Spleen (tissue), 11 donors: Measurements from ENCODE around the gene RANBP10. TPM values are rescaled to one million over a fixed set of nuclear protein-coding genes. Genes with fewer than 3 reads are reported as not detected.
A peak's percentile ranks its signal among the peaks of the same experiment; 100 is the strongest.

Experiments used
- DNase-seq: peaks from one replicate; pipeline ENCODE4 v3.0.0-alpha.2; 2020
- H3K27ac ChIP-seq, 8 donors: fragments of 200-600 bp; sonication (generic) in 7 of 8; 1 replicate in 4 of 8; 2 replicates in 4 of 8; pipeline versions ENCODE4 v1.5.0 to v1.8.0; 2016 to 2021; ENCODE audit warnings: inconsistent platforms in 4 of 8, mild to moderate bottlenecking in 4 of 8, moderate library complexity in 1 of 8
- H3K27me3 ChIP-seq, 7 donors: fragments of 200-600 bp; sonication (generic) in 6 of 7; replicated peaks in 1 of 7; 1 replicate in 4 of 7; 2 replicates in 3 of 7; pipeline versions ENCODE4 v1.5.0 to v1.8.0; 2016 to 2021; ENCODE audit warnings: inconsistent platforms in 3 of 7, mild to moderate bottlenecking in 1 of 7
- H3K36me3 ChIP-seq, 6 donors: fragments of 200-600 bp; sonication (generic) in 5 of 6; 1 replicate in 4 of 6; 2 replicates in 2 of 6; pipeline versions ENCODE4 v1.5.0 to v1.8.0; 2016 to 2021; ENCODE audit warnings: inconsistent platforms in 2 of 6
- H3K4me1 ChIP-seq, 6 donors: fragments of 200-600 bp; sonication (generic) in 5 of 6; 1 replicate in 3 of 6; 2 replicates in 3 of 6; pipeline versions ENCODE4 v1.5.0 to v1.8.0; 2016 to 2021; ENCODE audit warnings: inconsistent platforms in 3 of 6
- H3K4me3 ChIP-seq, 8 donors: fragments of 200-600 bp; sonication (generic) in 7 of 8; 1 replicate in 4 of 8; 2 replicates in 4 of 8; pipeline versions ENCODE4 v1.5.0 to v1.8.0; 2016 to 2021; ENCODE audit warnings: inconsistent platforms in 4 of 8, mild to moderate bottlenecking in 4 of 8, moderate library complexity in 2 of 8
- H3K9me3 ChIP-seq, 8 donors: fragments of 200-600 bp; sonication (generic) in 7 of 8; 1 replicate in 4 of 8; 2 replicates in 4 of 8; pipeline versions ENCODE4 v1.5.0 to v1.8.0; 2016 to 2021; ENCODE audit warnings: inconsistent platforms in 4 of 8
- CTCF ChIP-seq, 11 experiments: fragments of 200-600 bp in 7 of 11; fragments of 450-650 bp in 4 of 11; sonication (generic) in 4 of 11; IDR thresholded peaks in 8 of 11; conservative IDR thresholded peaks in 3 of 11; 1 replicate in 7 of 11; 2 replicates in 4 of 11; pipeline versions ENCODE4 v1.4.0 to v1.8.0; 2016 to 2021; ENCODE audit warnings: antibody characterized with exemption in 11 of 11, inconsistent platforms in 4 of 11, mild to moderate bottlenecking in 1 of 11
- POLR2A ChIP-seq, 3 donors: fragments of 450-650 bp; IDR thresholded peaks; one replicate each; pipeline ENCODE4 v1.5.1; 2017; ENCODE audit warnings: antibody characterized with exemption in 3 of 3, mild to moderate bottlenecking in 1 of 3
- POLR2AphosphoS5 ChIP-seq, 3 donors: sonication (generic); formaldehyde crosslinking; IDR thresholded peaks; one replicate each; pipeline ENCODE4 v1.5.1; 2017; ENCODE audit warnings: antibody characterized with exemption in 3 of 3
- WGBS, 5 donors: extraction: QIAGEN DNeasy Blood & Tissue Kit in 3 of 5; methylation state at CpG; one replicate each; pipeline versions ENCODE4 v1.1.5 to v1.1.7; 2013 to 2018; 5-methylcytosine and 5-hydroxymethylcytosine counted together
- intact Hi-C: fragments of 100-400 bp; cut with DNase I; formaldehyde crosslinking; loops from one replicate; pipeline ENCODE4 v1.15.0; 2023; ENCODE audit warnings: low total_unique reads
- polyA plus RNA-seq, 3 donors: library from polyadenylated mRNA; stranded (reverse); fragments of 200-250 nt; gene quantifications; one replicate each; pipeline ENCODE4 v1.2.1, GENCODE V29; 2013
- total RNA-seq, 7 donors: library from RNA; depleted of rRNA in 3 of 7; stranded (reverse); fragments of >200 nt in 3 of 7; fragmentation: NEBNext Ultra II Directional in 4 of 7; extraction: Animal tissue kit (Norgen Biotek cat#: 25700) in 4 of 7; gene quantifications; one replicate each; pipeline versions ENCODE4 v1.1.0 to v1.2.1, GENCODE V29; 2016 to 2021
- donor health status: healthy with polysubstance abuse.
- donor health status: DM: no; HTN: no; CAD: no; lungs with moderate emphysema.
- donor health status: DM: no; HTN: no; CAD: no.
- donor health status: Bipolar disorder and iron deficiency.
- donor health status: healthy.
- donor health status: DM: no; HTN: no; CAD: no.
- donor health status: DM: yes; HTN: yes; CAD: no.

Gene RANBP10
- total and polyA plus RNA-seq, 10 donors = 6.6 to 38.6 (median 22.6) TPM

- Histone ChIP-seq H3K4me1 (peaks cover 0 to 21% (median 6%) of the 10 kb centered on the region in 6 donors), H3K9me3 (no peaks in the 10 kb centered on the region), H3K4me3 (no peak overlapping the region), H3K27ac (no peak overlapping the region), H3K36me3 (peaks cover 0 to 80% (median 8%) of the 10 kb centered on the region in 6 donors), H3K27me3 (no peaks in the 10 kb centered on the region)
- TF ChIP-seq CTCF (IDR thresholded peaks at IDR 0.05 in 8 of 11, conservative IDR thresholded peaks at IDR 0.05 in 3 of 11) (no peak), POLR2AphosphoS5 (IDR thresholded peaks at IDR 0.05) (no peak), POLR2A (IDR thresholded peaks at IDR 0.05) (no peak)
- WGBS, 5 donors = 88 to 97% (median 94%) methylated on average over 5 of the region's 5 CpGs
- intact Hi-C loops = no loop called here
- DNase-seq = no peak
Measured at GRCh38 chr16:67763066-67763465, 43.3 kb downstream of the RANBP10 start.

GRCh38 chr16:67762385-67762784 is 44.0 kb downstream of the RANBP10 start:
- Histone ChIP-seq H3K4me3 (no peak overlapping the region), H3K36me3 (peaks cover 0 to 80% (median 8%) of the 10 kb centered on the region in 6 donors), H3K4me1 (peaks cover 0 to 21% (median 6%) of the 10 kb centered on the region in 6 donors), H3K27ac (no peak overlapping the region), H3K27me3 (no peaks in the 10 kb centered on the region), H3K9me3 (no peaks in the 10 kb centered on the region)
- DNase-seq = no peak
- intact Hi-C loops = no loop called here
- TF ChIP-seq POLR2A (IDR thresholded peaks at IDR 0.05) (no peak), POLR2AphosphoS5 (IDR thresholded peaks at IDR 0.05) (no peak), CTCF (IDR thresholded peaks at IDR 0.05 in 8 of 11, conservative IDR thresholded peaks at IDR 0.05 in 3 of 11) (no peak)
- WGBS, 5 donors = 91 to 100% (median 98%) methylated on average over 2 of the region's 2 CpGs

- no peak for TF ChIP-seq CTCF (IDR thresholded peaks at IDR 0.05 in 8 of 11, conservative IDR thresholded peaks at IDR 0.05 in 3 of 11)
- TF ChIP-seq POLR2AphosphoS5 (IDR thresholded peaks at IDR 0.05) = no peak
- no peak for TF ChIP-seq POLR2A (IDR thresholded peaks at IDR 0.05)
- Histone ChIP-seq H3K27me3 (no peaks in the 10 kb centered on the region), H3K4me1 (peaks cover 0 to 21% (median 6%) of the 10 kb centered on the region in 6 donors), H3K4me3 (no peak overlapping the region), H3K27ac (no peak overlapping the region), H3K9me3 (no peaks in the 10 kb centered on the region), H3K36me3 (peaks cover 0 to 80% (median 8%) of the 10 kb centered on the region in 6 donors)
- intact Hi-C loops = no loop called here
- 90 to 100% (median 100%) methylated on average over 1 of the region's 1 CpG for WGBS, 5 donors
- DNase-seq = no peak
Measured at GRCh38 chr16:67761924-67762323, 44.4 kb downstream of the RANBP10 start.

- Histone ChIP-seq H3K27me3 (no peaks in the 10 kb centered on the region), H3K4me3 (no peak overlapping the region), H3K36me3 (peaks cover 0 to 80% (median 8%) of the 10 kb centered on the region in 6 donors), H3K4me1 (peaks cover 0 to 24% (median 6%) of the 10 kb centered on the region in 6 donors), H3K27ac (peak overlapping the region in 2 of 8 donors; percentile 16 to 52), H3K9me3 (no peaks in the 10 kb centered on the region)
- WGBS, 5 donors = 72 to 94% (median 84%) methylated on average over 4 of the region's 4 CpGs
- DNase-seq = no peak
- intact Hi-C loops = no loop called here
- no peak for TF ChIP-seq POLR2AphosphoS5 (IDR thresholded peaks at IDR 0.05)
- TF ChIP-seq CTCF (IDR thresholded peaks at IDR 0.05 in 8 of 11, conservative IDR thresholded peaks at IDR 0.05 in 3 of 11) = no peak
- TF ChIP-seq POLR2A (IDR thresholded peaks at IDR 0.05) = no peak
Measured at GRCh38 chr16:67760956-67761230, 45.5 kb downstream of the RANBP10 start.
